Measurements from ENCODE around the gene LYL1. TPM values are rescaled to one million over a fixed set of nuclear protein-coding genes. Genes with fewer than 3 reads are reported as not detected.
A peak's percentile ranks its signal among the peaks of the same experiment; 100 is the strongest.

The LYL1 gene
- total and polyA plus RNA-seq, 2 of the 4 experiments (the other 2 are of a cell fraction): 0.36 to 0.39 TPM

GRCh38 chr19:13118424-13119193, 16.0 kb upstream of the LYL1 start:
- H3K4me2 ChIP-seq (ENCODE audit: low read depth, low read length): peak overlapping the region; percentile 95
- peak; percentile 31 for DNase-seq
- peak overlapping the region; percentile 99 for H2AK9ac ChIP-seq (replicated peaks; ENCODE audit: low read depth, low read length, poor library complexity)
- peak overlapping the region; percentile 46; the same call in 1 of the 2 replicates for H4K5ac ChIP-seq (ENCODE audit: low read depth, low read length)
- H3K4me1 ChIP-seq (ENCODE audit: control insufficient read depth, insufficient read depth, low read length): peaks cover 25% of the 10 kb centered on the region
- 0 out of 3 replicates have a peak overlapping the region, but pooled peaks have one; percentile 54 for H2BK15ac ChIP-seq (ENCODE audit: low read depth, low read length)
- dilution Hi-C loops (cut with HindIII; ENCODE audit: low sequenced_read_pairs, unreplicated experiment): no loop called here
- peak overlapping the region; percentile 99 for H3K4me3 ChIP-seq (ENCODE audit: insufficient read depth, low read depth, low read length)
- H3K27ac ChIP-seq (ENCODE audit: insufficient read depth, low read length): peak overlapping the region; percentile 97
- peak overlapping the region; percentile 87 for H2AFZ ChIP-seq (replicated peaks; ENCODE audit: low read length, poor library complexity)
- intact Hi-C loops (cut with micrococcal nuclease): loop anchor here (1.0 to 5.0 kb wide), 2 partner anchors 34 to 144 kb away; no protein-coding TSS in a partner anchor
- in situ Hi-C loops (cut with MboI; ENCODE audit: low sequenced_read_pairs): no loop called here
- peak overlapping the region; percentile 37 for H2BK120ac ChIP-seq (ENCODE audit: low read depth, low read length)
- peak overlapping the region; percentile 89 for H3K14ac ChIP-seq (replicated peaks; ENCODE audit: low read depth, low read length)
- H4K91ac ChIP-seq (ENCODE audit: insufficient read depth, low read depth, low read length): peak overlapping the region; percentile 84
- peak overlapping the region; percentile 12; the same call in 1 of the 2 replicates for H3K56ac ChIP-seq (ENCODE audit: extremely low read depth, insufficient read depth, low read length)
- H3K36me3 ChIP-seq (ENCODE audit: control insufficient read depth, insufficient read depth, low read length): peaks cover 9% of the 10 kb centered on the region
- BruUV-seq (replicated peaks): no TSS peak
- WGBS, 2 experiments (ENCODE audit: extremely low coverage in 2 of 2, insufficient read length in 1 of 2): 0% methylated on average over 5 of the region's 57 CpGs; no CpG with 5 or more reads in 1 of the 2 experiments
- peaks cover 48% of the 10 kb centered on the region for H4K20me1 ChIP-seq (ENCODE audit: insufficient read depth, low read length)
- peak overlapping the region; percentile 95 for H2AK5ac ChIP-seq (ENCODE audit: low read depth, low read length)
- H3K27me3 ChIP-seq (ENCODE audit: control insufficient read depth, insufficient read depth, low read length): no peaks in the 10 kb centered on the region
- peak overlapping the region; percentile 98 for H3K9ac ChIP-seq (ENCODE audit: low read depth, low read length)
- POLR2A ChIA-PET (ENCODE audit: unreplicated experiment): interaction anchor here (0.6 to 1.0 kb wide), 2 partner anchors 27 to 370 kb away, joined by 3 to 22 read pairs; no protein-coding TSS in a partner anchor
- H3K4ac ChIP-seq (ENCODE audit: low read depth, low read length): peak overlapping the region; percentile 89
- peak overlapping the region; percentile 67; the same call in 1 of the 2 replicates for H3K18ac ChIP-seq (ENCODE audit: low read depth, low read length)
- TF ChIP-seq MAZ (IDR thresholded peaks at IDR 0.05; ENCODE audit: borderline replicate concordance, low read depth, low read length): peak; percentile 26; the same call in 1 of the 2 replicates
- 0 out of 2 replicates have a peak, but pooled peaks have one; percentile 14 for TF ChIP-seq POLR2A (IDR thresholded peaks at IDR 0.05; ENCODE audit: low read depth, low read length)
- TF ChIP-seq RCOR1 (IDR thresholded peaks at IDR 0.05; ENCODE audit: insufficient replicate concordance, low read length): no peak
- peaks cover 0 to 74% of the 10 kb centered on the region in 2 experiments; a peak in 2 of 4 replicates for H3K79me1 ChIP-seq (ENCODE audit: low read depth in 1 of 2, low read length in 2 of 2)
- 0 out of 2 replicates have a peak overlapping the region, but pooled peaks have one; percentile 35 for H2BK20ac ChIP-seq (ENCODE audit: low read depth, low read length)
- H3K9me3 ChIP-seq (ENCODE audit: control insufficient read depth, insufficient read depth, low read length): no peaks in the 10 kb centered on the region
- H3K9me1 ChIP-seq (ENCODE audit: insufficient read depth, low read length): peaks cover 26% of the 10 kb centered on the region
- ATAC-seq (ENCODE audit: low read depth): peak; percentile 12
- H4K8ac ChIP-seq (ENCODE audit: low read depth in 2 of 2, low read length in 2 of 2): peak overlapping the region; percentile 40 to 82; a peak in 3 of 4 replicates
- peak overlapping the region; percentile 94 for H2BK5ac ChIP-seq (ENCODE audit: low read depth, low read length, poor library complexity, severe bottlenecking)
- CTCF ChIA-PET: interaction anchor here (0.6 to 1.3 kb wide), 2 partner anchors 31 to 153 kb away, joined by 3 read pairs; partner anchors contain the start of genes IER2 and STX10
- peak overlapping the region; percentile 95; the same call in 1 of the 2 replicates for H3K23ac ChIP-seq (ENCODE audit: low read depth, low read length)
